RWPE2 (cell line): ENCODE results near the gene MSI2.

Source experiments
- ATAC-seq: fragments of 200-7000 bp; cut with Tn5 transposase; 3 replicates; pipeline ENCODE4 v1.9.1; 2021; ENCODE audit warnings: low read depth
- DNase-seq: peaks from one replicate; pipeline ENCODE4 v3.0.0-alpha.2; 2020; ENCODE audit warnings: low spot score
- H3K27ac ChIP-seq: fragments of 450-650 bp; 2 replicates; pipeline ENCODE4 v1.5.1; 2017; ENCODE audit warnings: mild to moderate bottlenecking; ENCODE audit not compliant: poor library complexity, severe bottlenecking
- H3K27me3 ChIP-seq: fragments of 250-450 bp; sonication (Bioruptor Pico); 2 replicates; pipeline ENCODE4 v1.5.1; 2021; ENCODE audit warnings: mild to moderate bottlenecking, moderate library complexity; ENCODE audit not compliant: insufficient read depth, poor library complexity, severe bottlenecking
- H3K36me3 ChIP-seq: fragments of 250-450 bp; sonication (Bioruptor Pico); 2 replicates; pipeline ENCODE4 v1.5.1; 2020; ENCODE audit warnings: low read depth, mild to moderate bottlenecking, moderate library complexity
- H3K4me1 ChIP-seq: fragments of 250-450 bp; sonication (Bioruptor Pico); 2 replicates; pipeline ENCODE4 v1.5.1; 2021; ENCODE audit warnings: mild to moderate bottlenecking, moderate library complexity; ENCODE audit not compliant: insufficient read depth, poor library complexity, severe bottlenecking
- H3K4me3 ChIP-seq: fragments of 250-450 bp; sonication (Bioruptor Pico); 2 replicates; pipeline ENCODE4 v1.5.1; 2021; ENCODE audit warnings: mild to moderate bottlenecking, moderate library complexity; ENCODE audit not compliant: severe bottlenecking
- H3K9me3 ChIP-seq: fragments of 250-450 bp; sonication (Bioruptor Pico); 2 replicates; pipeline ENCODE4 v1.5.1; 2021; ENCODE audit warnings: mild to moderate bottlenecking, moderate library complexity; ENCODE audit not compliant: severe bottlenecking
- TF ChIP-seq, protein P1 (sequence below): fragments of 450-650 bp; IDR thresholded peaks from one replicate; pipeline ENCODE4 v1.5.1; 2017; ENCODE audit warnings: mild to moderate bottlenecking, moderate library complexity; ENCODE audit not compliant: poor library complexity, severe bottlenecking

The MSI2 gene

DNA sequence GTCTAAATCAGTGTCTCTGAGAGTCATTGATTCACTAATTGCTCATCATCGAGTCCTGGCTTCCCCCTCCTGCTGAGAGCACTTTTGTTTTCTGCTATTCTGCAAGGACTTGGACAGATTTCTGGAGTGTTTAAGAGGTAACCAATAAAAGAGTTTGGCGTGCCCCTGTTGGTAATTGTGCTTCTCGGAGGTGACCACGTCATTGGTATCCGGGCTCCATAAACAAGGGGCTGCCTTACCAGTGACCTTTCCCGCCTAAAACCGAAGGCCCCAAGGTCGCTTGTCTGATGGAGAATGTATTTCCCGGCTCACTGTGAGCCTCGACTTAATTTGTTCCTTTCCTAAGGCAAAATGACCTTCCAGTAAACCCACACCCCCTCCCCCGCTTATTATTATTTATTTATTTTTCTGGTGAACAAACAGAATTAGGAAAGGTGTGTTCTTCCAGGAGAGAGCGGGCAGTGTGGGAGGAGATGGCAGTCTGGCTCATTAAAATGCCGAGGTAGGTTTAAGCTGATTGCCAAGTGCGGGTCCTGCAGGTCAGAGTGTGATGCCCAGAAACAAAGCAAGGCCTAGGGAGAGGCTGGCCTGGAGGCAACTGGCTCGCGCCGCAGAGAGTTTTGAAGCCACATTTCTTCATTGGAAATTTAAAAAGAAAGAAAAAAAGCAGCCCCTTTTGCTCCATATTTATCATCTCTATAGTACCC, 30.2 kb downstream of the MSI2 start:
- H3K4me1 ChIP-seq, result no peaks in the 10 kb centered on the region
- ATAC-seq, result no peak
- TF ChIP-seq, protein P1, sequence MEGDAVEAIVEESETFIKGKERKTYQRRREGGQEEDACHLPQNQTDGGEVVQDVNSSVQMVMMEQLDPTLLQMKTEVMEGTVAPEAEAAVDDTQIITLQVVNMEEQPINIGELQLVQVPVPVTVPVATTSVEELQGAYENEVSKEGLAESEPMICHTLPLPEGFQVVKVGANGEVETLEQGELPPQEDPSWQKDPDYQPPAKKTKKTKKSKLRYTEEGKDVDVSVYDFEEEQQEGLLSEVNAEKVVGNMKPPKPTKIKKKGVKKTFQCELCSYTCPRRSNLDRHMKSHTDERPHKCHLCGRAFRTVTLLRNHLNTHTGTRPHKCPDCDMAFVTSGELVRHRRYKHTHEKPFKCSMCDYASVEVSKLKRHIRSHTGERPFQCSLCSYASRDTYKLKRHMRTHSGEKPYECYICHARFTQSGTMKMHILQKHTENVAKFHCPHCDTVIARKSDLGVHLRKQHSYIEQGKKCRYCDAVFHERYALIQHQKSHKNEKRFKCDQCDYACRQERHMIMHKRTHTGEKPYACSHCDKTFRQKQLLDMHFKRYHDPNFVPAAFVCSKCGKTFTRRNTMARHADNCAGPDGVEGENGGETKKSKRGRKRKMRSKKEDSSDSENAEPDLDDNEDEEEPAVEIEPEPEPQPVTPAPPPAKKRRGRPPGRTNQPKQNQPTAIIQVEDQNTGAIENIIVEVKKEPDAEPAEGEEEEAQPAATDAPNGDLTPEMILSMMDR, result no peak
- no peaks in the 10 kb centered on the region for H3K9me3 ChIP-seq
- H3K36me3 ChIP-seq, result peaks cover 19% of the 10 kb centered on the region
- no peak overlapping the region for H3K27ac ChIP-seq
- DNase-seq, result no peak
- no peaks in the 10 kb centered on the region for H3K27me3 ChIP-seq
- H3K4me3 ChIP-seq, result no peak overlapping the region

DNA sequence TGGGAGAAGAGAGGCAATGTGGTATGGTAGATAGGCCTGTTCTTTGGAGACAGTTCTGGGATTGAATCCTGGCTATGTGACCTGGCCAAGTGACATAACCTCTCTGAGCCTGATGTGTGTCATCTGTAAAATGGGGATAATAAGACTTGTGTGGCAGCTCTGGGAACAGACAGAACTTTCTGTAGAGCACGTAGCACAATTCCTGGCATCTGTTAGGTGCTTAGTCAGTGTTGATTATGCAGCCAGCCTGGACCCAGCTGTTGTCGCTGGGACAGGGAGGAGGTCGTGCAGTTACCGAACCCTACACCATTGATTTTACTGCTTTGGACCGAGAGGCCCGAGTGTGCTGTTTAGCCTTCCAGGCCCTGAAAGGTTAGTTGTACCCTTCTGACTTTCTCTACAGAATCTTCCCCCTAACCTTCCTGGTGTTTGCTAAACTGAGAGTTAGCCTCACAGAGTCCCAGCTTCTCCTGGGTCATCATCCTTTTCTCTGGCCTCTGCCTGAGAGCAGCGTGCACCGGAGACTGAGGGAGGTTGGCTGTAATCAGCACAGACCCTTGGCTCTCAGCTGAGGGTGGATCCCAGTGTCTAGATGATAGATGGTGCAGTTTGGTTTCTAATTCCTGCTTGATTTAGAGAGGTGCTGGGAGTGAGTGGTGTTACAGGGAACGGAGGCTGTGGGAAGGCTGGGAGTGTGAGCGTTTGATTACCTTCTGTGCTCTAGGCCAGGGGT, 31.9 kb downstream of the MSI2 start:
- TF ChIP-seq, protein P1, result no peak
- Histone ChIP-seq H3K27me3 (no peaks in the 10 kb centered on the region), H3K36me3 (peaks cover 13% of the 10 kb centered on the region), H3K4me3 (no peak overlapping the region), H3K9me3 (no peaks in the 10 kb centered on the region), H3K27ac (no peak overlapping the region), H3K4me1 (peaks cover 9% of the 10 kb centered on the region)
- DNase-seq (no peak), ATAC-seq (no peak)

GRCh38 chr17:57288773-57289121, 32.4 kb downstream of the MSI2 start:
- H3K9me3 ChIP-seq, result no peaks in the 10 kb centered on the region
- H3K4me3 ChIP-seq, result no peak overlapping the region
- TF ChIP-seq, protein P1, result no peak
- H3K27ac ChIP-seq, result no peak overlapping the region
- peaks cover 11% of the 10 kb centered on the region for H3K4me1 ChIP-seq
- no peaks in the 10 kb centered on the region for H3K27me3 ChIP-seq
- ATAC-seq, result no peak
- no peak for DNase-seq
- H3K36me3 ChIP-seq, result peaks cover 13% of the 10 kb centered on the region

GRCh38 chr17:57289130-57289529, 32.8 kb downstream of the MSI2 start:
- TF ChIP-seq, protein P1, result no peak
- peaks cover 13% of the 10 kb centered on the region for H3K36me3 ChIP-seq
- no peak overlapping the region for H3K27ac ChIP-seq
- peaks cover 15% of the 10 kb centered on the region for H3K4me1 ChIP-seq
- H3K27me3 ChIP-seq, result no peaks in the 10 kb centered on the region
- no peak overlapping the region for H3K4me3 ChIP-seq
- no peak for ATAC-seq
- H3K9me3 ChIP-seq, result no peaks in the 10 kb centered on the region
- no peak for DNase-seq

DNA sequence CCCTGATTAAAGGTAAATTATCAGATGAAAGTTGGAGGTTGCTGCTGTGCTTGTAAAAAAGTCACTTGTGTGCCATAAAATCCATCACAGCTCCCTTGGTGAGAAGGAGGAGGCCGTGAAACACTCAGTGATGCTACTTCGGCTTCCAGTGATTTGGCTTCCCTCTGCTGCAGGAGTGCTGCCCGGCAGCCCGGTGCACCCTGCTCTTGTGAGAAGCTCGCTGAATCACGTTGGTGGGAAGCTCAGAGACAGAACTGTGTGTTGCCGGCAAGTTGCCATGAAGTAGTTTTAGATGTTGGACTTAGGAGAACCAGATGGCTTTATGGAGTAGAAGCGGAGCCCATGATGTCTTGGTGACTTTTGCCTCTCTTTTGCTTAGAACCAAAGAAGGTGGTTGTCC, 33.3 kb downstream of the MSI2 start:
- ATAC-seq (no peak), DNase-seq (no peak)
- Histone ChIP-seq H3K9me3 (no peaks in the 10 kb centered on the region), H3K4me1 (peaks cover 20% of the 10 kb centered on the region), H3K4me3 (no peak overlapping the region), H3K27ac (no peak overlapping the region), H3K27me3 (no peaks in the 10 kb centered on the region), H3K36me3 (peaks cover 13% of the 10 kb centered on the region)
- TF ChIP-seq, protein P1, result no peak
